ENCODE data around the gene DRD2.

The DRD2 gene

GRCh38 chr11:113446112-113446511 is 29.1 kb downstream of the DRD2 start:
- no peak for DNase-seq (ENCODE audit: low read depth in 2 of 2)

DNA sequence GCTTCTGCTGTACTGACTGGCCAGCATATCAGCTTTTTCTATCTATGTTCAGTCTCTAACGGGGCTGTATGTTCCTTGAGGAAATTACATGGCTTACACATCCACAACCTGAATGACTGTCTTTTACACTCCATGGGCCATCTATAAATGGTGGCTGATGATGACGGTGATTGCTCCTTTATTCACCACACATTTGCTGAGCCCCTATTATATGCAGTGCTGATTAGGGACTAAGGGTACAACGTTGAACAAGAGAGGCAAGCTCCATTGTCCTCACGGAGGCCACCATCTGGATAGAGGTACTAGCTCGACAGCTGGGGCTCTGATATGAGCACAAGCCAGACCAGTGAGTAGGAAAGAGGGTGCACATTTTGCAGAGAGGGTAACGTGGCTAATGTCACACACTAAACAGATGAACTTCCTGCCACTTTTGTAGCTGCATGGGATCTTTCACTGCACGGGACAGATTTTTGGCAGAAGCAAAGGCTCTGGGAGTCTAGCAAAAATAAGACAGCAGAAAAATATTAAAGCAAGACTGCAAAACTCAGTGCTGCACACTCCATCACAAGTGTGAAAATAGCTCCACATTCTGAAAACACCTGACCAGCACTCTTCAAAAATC is 30.6 kb downstream of the DRD2 start:
- no peak for DNase-seq (ENCODE audit: low read depth in 2 of 2)

- no peak for DNase-seq (ENCODE audit: low read depth in 2 of 2)
Observed at GRCh38 chr11:113440816-113441215, 34.4 kb downstream of the DRD2 start.

DNA sequence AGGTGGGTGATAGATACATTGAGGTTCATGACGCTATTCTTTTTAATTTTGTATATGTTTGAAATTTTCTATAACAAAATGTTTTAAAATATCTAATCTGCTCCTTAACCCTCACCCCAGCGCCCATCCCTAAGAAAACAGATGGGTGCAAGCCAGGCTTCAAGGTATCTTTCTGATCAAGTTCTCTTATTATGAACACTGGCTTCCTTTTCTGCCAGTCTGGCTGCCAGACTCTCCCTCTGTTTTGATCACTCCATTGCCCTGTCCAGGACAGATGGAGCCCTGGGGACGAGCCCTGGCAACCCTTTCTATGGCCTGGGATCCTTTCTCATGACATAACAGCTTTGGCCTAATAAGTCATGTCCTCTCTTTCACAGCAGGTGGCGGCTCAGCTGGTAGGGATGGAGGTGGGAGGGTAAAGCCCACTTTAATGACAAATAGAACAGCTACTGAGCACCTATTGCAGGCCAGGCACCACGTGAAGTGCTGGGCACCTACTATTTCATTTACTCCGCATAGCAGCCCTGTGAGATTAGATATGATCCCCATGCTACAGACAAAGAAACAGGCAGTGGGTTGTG is 38.4 kb downstream of the DRD2 start:
- DNase-seq (ENCODE audit: low read depth in 2 of 2): no peak

- DNase-seq (ENCODE audit: low read depth in 2 of 2): no peak
Observed at GRCh38 chr11:113435190-113435968, 39.8 kb downstream of the DRD2 start.

DNA sequence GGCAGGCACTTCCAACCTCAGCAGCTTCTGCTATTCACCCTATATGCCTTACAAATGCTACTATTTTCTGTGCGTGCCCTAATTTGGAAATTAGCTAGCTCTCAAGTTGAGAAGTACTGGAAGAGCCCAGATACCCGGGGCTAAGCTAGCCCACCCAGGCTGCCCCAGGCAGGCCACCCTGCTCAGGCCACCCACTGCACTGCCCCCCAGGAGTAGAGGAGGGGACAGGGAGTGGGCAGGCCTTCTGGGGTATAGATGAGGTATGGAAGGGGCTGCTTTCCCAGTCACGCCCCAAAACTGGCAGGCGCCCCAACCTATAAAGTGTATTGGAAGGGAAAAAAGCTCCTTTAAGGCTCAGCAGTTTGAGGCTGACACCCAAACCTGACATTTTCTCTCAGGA is 43.5 kb downstream of the DRD2 start:
- DNase-seq (ENCODE audit: low read depth in 2 of 2): no peak

DNA sequence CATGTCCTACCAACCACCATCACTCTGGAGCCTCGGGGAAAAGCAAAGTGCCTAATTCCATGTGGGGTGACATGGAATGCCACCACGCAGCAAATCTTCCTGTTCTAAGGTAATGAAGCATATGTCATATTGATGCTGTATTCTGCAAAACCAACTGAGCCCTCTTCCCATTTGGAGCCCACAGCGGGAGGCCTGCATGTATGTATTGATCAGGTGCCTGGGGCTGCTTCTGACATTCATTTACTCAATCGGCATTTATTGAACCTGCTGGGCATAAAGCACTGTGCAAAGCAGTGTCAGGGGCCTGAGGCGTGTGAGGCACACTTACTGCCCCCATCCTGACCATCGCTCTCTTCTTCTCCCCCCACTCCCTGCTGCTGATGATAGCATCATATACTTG is 48.5 kb downstream of the DRD2 start:
- DNase-seq (ENCODE audit: low read depth in 2 of 2): no peak

DNA sequence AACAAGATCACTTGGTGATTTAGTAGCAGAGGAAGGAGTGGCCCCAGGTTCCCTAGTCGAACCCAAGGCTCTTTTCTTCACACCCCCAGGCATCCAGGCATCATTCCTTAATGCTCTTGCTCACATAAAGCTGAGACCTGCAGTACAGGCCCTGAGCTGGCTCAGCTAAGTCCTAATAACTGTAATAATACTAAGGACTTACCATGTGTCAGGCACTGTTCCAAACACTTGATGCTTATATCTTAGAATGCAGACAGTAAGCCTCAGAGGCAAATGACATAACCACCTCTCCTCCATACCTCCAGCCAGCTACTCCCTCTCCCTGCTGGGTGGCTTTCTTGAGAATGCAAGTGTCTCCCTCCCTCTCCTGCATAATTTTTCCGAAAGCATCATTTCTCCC is 54.4 kb downstream of the DRD2 start:
- no peak for DNase-seq (ENCODE audit: low read depth in 2 of 2)

GRCh38 chr11:113419454-113420003 is 55.7 kb downstream of the DRD2 start:
- no peak for DNase-seq (ENCODE audit: low read depth in 2 of 2)

GRCh38 chr11:113417428-113417827 is 57.8 kb downstream of the DRD2 start:
- DNase-seq (ENCODE audit: low read depth in 2 of 2): no peak

DNA sequence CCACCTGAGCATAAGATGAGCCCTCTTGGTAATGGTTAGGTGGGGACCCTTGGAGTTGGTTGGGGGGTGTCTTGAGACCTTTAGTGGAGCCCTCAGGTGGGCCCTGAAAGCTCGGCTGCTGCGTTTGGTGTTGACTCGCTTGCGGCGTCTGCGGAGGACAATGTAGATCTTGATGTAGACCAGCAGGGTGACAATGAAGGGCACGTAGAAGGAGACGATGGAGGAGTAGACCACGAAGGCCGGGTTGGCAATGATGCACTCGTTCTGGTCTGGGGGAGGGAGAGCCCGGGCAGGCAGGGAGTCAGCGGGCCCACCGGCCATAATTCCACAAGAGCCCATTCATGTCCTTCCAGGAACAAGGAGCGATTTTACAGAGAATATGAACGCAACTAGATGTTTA is 59.9 kb downstream of the DRD2 start:
- no peak for DNase-seq (ENCODE audit: low read depth in 2 of 2)

DNA sequence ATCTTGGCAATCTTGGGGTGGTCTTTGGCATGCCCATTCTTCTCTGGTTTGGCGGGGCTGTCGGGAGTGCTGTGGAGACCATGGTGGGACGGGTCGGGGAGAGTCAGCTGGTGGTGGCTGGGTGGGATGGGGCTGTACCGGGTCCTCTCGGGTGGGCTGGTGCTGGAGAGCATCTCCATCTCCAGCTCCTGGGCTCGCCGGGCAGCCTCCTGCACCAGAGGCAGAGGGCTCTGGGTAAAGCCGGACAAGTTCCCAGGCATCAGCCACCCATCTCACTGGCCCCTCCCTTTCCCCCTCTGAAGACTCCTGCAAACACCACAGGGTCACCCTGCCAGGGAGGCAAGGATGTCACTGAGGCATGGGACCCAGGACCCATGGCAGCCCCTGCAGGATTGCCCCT is 62.5 kb downstream of the DRD2 start:
- DNase-seq (ENCODE audit: low read depth in 2 of 2): no peak

GRCh38 chr11:113411536-113411935 is 63.7 kb downstream of the DRD2 start:
- DNase-seq (ENCODE audit: low read depth in 2 of 2): no peak

- DNase-seq (ENCODE audit: low read depth in 2 of 2): no peak
Observed at GRCh38 chr11:113410414-113411135, 64.6 kb downstream of the DRD2 start.

GRCh38 chr11:113409526-113409925 is 65.7 kb downstream of the DRD2 start:
- DNase-seq (ENCODE audit: low read depth in 2 of 2): no peak

DNA sequence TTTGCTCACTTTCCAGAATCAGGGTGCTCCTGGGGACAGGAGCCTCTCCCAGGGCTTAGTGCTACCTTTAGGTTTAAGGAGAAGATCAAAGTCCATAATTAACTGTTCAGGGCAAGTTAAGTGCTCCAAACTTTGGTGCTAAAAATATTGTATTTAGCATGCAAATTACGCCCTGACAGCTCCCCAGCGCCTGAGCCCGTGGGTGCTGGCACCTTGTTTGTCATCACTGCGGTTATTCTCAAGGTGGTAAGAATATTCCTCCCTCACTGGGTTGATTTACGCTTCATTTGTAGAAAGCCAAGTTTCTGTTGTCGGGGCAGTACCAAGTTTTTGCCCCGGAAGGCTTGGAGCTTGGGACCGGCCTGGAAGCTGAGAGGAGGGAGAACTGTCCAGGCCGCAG is 66.3 kb downstream of the DRD2 start:
- DNase-seq (ENCODE audit: low read depth in 2 of 2): no peak

DNA sequence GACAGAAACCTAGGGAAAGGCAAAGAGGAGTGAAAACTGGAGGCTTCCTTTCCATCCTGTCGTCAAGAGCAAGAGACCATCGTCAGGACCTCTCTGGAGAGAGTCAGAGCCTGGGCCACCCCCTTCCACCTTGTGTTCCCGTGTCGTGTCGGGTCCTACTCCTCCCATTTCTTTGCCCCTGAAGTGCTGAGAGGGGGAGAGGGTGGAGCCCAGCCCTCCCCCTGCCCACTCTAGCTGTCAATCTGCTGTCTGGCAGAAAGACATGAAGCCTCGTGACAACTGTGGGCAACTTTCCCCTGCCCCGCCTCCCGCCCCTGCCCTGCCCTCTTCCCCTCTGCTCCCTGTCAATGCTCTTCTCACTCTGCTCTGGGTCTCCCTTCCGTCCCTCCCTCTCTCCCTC is 67.0 kb downstream of the DRD2 start:
- no peak for DNase-seq (ENCODE audit: low read depth in 2 of 2)

GRCh38 chr11:113407163-113407562 is 68.0 kb downstream of the DRD2 start:
- no peak for DNase-seq (ENCODE audit: low read depth in 2 of 2)

GRCh38 chr11:113405724-113406478 is 69.3 kb downstream of the DRD2 start:
- no peak for DNase-seq (ENCODE audit: low read depth in 2 of 2)

DNA sequence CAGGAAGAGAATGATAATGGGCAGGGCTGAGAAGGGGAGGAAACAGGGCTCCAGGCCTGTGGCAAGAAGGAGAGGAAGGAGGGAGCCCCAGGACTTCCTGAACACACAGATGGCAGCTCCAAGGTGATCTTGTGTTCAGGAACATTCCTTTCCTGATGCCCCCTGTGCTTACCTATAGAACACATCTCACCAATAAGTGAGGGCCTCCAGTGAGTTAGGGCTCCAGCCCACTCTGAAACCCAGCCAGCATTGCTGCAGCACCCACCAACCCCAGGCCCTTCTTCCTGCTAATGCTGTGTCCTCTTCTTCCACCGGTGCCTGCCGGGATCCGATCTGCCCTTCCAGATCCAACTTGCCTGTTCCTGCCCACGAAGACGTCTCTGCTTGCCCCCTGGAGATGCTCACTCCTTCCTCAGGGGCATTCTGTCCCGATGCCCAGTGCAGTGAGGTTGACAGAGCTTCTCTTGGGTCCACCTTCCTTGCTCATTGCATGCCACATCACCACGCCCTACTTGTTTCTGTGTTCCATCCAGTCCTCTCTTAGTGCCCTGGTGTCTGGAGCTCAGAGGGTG is 70.3 kb downstream of the DRD2 start:
- DNase-seq (ENCODE audit: low read depth in 2 of 2): no peak

GRCh38 chr11:113401718-113402117 is 73.5 kb downstream of the DRD2 start:
- no peak for DNase-seq (ENCODE audit: low read depth in 2 of 2)

Measured in stimulated activated CD4-positive, alpha-beta T cell treated with anti-CD3 and anti-CD28 coated beads, Interleukin-1b, Interleukin-23, amount 100 ng/mL, for 1 hour (primary cell).